ENCODE results near the gene SIK2.

The SIK2 gene

DNA sequence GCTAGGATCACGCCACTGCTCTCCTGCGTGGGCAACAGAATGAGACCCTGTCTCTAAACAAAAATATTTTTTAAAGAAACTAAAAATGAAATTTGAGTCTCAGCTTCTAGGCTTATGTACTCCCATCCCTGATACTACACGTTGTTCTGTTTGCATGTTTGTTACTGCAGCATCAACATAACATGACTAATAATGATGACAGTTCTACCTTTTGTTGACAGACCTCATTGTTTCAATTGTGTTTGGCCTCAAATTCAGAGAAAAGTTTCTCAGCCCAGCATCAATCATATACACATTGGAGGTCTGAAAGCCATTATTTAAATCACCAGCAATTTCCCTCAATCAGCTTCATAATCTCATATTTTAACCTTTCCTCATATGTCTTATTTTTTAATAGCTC lies 40.9 kb upstream of the SIK2 start:
- in situ Hi-C loops (cut with MboI; ENCODE audit: low sequenced_read_pairs, unreplicated experiment): no loop called here
- TF ChIP-seq, protein P1, sequence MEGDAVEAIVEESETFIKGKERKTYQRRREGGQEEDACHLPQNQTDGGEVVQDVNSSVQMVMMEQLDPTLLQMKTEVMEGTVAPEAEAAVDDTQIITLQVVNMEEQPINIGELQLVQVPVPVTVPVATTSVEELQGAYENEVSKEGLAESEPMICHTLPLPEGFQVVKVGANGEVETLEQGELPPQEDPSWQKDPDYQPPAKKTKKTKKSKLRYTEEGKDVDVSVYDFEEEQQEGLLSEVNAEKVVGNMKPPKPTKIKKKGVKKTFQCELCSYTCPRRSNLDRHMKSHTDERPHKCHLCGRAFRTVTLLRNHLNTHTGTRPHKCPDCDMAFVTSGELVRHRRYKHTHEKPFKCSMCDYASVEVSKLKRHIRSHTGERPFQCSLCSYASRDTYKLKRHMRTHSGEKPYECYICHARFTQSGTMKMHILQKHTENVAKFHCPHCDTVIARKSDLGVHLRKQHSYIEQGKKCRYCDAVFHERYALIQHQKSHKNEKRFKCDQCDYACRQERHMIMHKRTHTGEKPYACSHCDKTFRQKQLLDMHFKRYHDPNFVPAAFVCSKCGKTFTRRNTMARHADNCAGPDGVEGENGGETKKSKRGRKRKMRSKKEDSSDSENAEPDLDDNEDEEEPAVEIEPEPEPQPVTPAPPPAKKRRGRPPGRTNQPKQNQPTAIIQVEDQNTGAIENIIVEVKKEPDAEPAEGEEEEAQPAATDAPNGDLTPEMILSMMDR (IDR thresholded peaks at IDR 0.05; ENCODE audit: borderline replicate concordance, control extremely low read depth, extremely low read depth, insufficient read depth, missing control alignments): no peak
- no peak for DNase-seq (ENCODE audit: low spot score)

DNA sequence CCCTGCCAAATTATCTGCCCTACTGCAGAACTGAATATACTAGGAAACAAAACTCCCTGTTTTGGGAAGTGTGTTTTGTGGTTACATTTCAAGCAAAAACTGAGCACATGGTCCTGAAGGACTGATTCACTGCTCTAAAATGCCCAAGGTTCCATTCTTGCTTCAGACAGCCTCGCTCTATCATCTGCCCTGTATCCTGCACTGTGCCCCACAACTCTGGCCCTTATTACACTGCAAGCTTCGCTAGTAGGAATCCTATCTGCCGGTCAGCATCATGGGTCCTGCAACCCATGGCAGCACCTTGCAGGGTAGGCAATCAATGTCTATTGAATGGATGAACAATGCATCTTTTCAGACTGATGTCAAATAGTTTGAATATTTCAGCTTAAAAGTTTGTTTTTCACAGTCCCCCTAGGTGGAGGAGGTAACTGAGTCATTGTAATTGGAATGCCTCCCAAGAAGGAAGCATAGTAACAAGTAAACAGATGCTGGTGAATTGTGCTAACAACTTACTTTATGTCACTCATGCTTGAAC lies 40.4 kb upstream of the SIK2 start:
- in situ Hi-C loops (cut with MboI; ENCODE audit: low sequenced_read_pairs, unreplicated experiment): no loop called here
- no peak for DNase-seq (ENCODE audit: low spot score)
- TF ChIP-seq, protein P1 (IDR thresholded peaks at IDR 0.05; ENCODE audit: borderline replicate concordance, control extremely low read depth, extremely low read depth, insufficient read depth, missing control alignments): no peak

DNA sequence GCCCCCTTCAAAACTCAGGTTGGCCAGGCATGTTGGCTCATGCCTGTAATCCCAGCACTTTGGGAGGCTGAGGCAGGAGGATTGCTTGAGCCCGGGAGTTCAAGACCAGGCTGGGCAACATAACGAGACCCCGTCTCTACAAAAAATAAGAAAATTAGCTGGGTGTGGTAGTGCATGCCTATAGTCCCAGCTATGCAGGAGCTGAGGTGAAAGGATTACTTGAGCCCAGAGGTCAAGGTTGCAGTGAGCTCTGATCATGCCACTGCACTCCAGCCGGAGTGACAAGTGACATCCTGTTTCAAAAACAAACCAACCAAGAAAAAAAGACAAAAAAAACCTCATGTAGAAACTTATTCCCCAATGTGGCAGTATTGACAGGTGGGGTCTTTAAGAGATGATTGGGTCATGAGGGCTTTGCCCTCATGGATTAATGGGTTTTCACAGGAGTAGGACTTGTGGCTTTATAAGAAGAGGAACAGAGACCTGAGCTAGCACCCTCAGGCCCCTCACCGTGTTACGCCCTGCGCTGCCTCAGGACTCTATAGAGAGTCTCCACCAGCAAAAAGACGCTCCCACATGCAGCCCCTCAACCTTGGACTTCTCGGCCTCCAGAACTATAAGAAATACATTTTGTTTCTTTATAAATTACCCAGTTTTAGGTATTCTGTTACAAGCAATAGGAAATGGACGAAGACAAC lies 39.4 kb upstream of the SIK2 start:
- DNase-seq (ENCODE audit: low spot score): no peak
- in situ Hi-C loops (cut with MboI; ENCODE audit: low sequenced_read_pairs, unreplicated experiment): no loop called here
- TF ChIP-seq, protein P1 (IDR thresholded peaks at IDR 0.05; ENCODE audit: borderline replicate concordance, control extremely low read depth, extremely low read depth, insufficient read depth, missing control alignments): no peak

DNA sequence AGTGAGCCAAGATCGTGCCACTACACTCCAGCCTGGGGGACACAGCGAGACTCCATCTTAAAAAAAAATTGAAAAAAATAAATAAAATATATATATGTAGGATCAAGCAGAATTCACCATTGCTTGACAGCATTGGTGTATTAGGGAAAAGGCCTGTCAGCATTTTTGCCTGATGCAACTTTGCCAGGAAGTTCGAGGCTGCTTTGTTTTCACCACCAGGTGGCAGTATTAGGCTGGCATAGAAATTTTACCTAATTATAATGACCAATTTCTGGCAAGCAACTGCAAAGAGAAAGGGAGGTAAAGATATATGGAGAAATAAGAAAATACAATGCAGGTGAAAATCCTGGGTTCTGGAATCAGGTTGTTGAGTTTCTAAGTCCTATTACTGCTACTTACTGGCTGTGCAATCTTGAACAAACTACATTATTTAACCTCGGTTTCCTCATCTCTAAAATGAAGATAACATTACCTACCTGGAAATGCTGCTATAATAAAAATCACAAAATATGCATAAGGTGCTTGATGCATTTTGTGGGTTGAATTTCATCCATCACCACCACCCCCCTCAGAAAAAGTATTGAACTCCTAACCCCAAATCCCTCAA lies 37.0 kb upstream of the SIK2 start:
- TF ChIP-seq, protein P1 (IDR thresholded peaks at IDR 0.05; ENCODE audit: borderline replicate concordance, control extremely low read depth, extremely low read depth, insufficient read depth, missing control alignments): peak; percentile 70
- peak; percentile 64 for DNase-seq (ENCODE audit: low spot score)
- in situ Hi-C loops (cut with MboI; ENCODE audit: low sequenced_read_pairs, unreplicated experiment): no loop called here

DNA sequence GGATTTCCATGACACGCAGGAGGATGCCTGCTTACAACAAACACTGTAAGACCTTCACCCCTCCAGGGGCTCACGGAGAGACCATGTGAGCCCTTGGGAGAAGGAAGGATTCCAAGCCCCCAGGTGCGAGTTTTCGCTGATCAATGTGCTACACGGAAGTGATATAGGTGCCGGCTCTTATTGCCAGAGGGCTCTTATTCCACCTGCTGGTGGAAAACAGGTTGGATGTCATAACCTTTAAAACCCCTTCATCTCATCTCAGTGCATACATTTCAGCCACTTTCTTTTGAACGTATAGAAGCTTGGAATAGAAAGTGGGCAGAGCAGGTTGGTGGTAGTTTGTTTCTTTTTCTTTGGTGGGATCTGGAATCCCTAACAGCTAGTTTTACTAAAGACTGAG lies 35.9 kb upstream of the SIK2 start:
- no peak for DNase-seq (ENCODE audit: low spot score)
- in situ Hi-C loops (cut with MboI; ENCODE audit: low sequenced_read_pairs, unreplicated experiment): no loop called here
- TF ChIP-seq, protein P1 (IDR thresholded peaks at IDR 0.05; ENCODE audit: borderline replicate concordance, control extremely low read depth, extremely low read depth, insufficient read depth, missing control alignments): no peak

DNA sequence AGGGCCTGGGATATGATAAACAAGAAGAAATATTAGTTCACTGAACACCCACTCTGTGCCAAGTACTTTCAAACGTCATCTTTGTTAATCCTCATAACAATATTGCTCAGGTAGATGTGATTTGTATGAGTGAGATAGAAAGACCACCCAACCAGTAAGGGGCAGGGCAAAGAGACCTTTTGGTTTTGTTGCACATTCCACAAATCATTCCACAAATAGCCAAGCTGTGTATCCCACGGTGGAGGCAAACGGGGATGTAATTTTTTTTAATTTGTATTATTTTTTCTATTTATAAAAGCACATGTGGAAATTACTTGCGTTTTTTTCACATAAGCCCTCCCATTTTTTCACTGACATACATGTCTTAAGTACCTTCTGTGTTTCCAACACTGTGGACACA lies 32.8 kb upstream of the SIK2 start:
- in situ Hi-C loops (cut with MboI; ENCODE audit: low sequenced_read_pairs, unreplicated experiment): no loop called here

More for the DNA sequence above, 32.8 kb upstream of the SIK2 start:
- DNase-seq (ENCODE audit: low spot score): no peak
- TF ChIP-seq, protein P1 (IDR thresholded peaks at IDR 0.05; ENCODE audit: borderline replicate concordance, control extremely low read depth, extremely low read depth, insufficient read depth, missing control alignments): no peak
